A673 (cell line): ENCODE measurements around the gene ST3GAL2. TPM values are rescaled to one million over a fixed set of nuclear protein-coding genes. Genes with fewer than 3 reads are reported as not detected.

Source experiments
- BruUV-seq: library from RNA; stranded (reverse); fragments of 400-500 nt; replicated peaks from 2 replicates; lab custom pipeline; 2021; lab: Mats Ljungman, UMichigan
- CTCF ChIA-PET: fragments of 300-600 bp; sonication (Branson Sonifier 250); formaldehyde crosslinking; loops from one replicate; lab custom pipeline; 2022; ENCODE audit warnings: antibody characterized with exemption; lab: Charles Lee
- POLR2A ChIA-PET: fragments of 300-600 bp; sonication (Branson Sonifier 250); formaldehyde crosslinking; loops from one replicate; lab custom pipeline; 2022; ENCODE audit warnings: antibody characterized with exemption; ENCODE audit not compliant: low non-redundant PET; lab: Charles Lee
- DNase-seq: peaks from one replicate; pipeline ENCODE4 v3.0.0-alpha.2; 2015; ENCODE audit warnings: low spot score
- H3K27ac ChIP-seq: fragments of 200-600 bp; sonication (generic); 2 replicates; pipeline ENCODE4 v1.5.1; 2016; ENCODE audit warnings: mixed run types, low read depth, mild to moderate bottlenecking, mixed read lengths, antibody characterized with exemption, low read length; ENCODE audit not compliant: poor library complexity, severe bottlenecking
- H3K27me3 ChIP-seq: fragments of 200-600 bp; sonication (generic); replicated peaks from 2 replicates; pipeline ENCODE4 v1.6.1; 2017; ENCODE audit warnings: mixed run types, low read depth, mild to moderate bottlenecking, mixed read lengths, antibody characterized with exemption, low read length; ENCODE audit not compliant: insufficient read depth, poor library complexity
- H3K36me3 ChIP-seq: fragments of 200-600 bp; sonication (generic); 2 replicates; pipeline ENCODE4 v1.6.1; 2016; ENCODE audit warnings: mixed run types, mild to moderate bottlenecking, mixed read lengths, antibody characterized with exemption, low read length; ENCODE audit not compliant: insufficient read depth, poor library complexity, severe bottlenecking
- H3K4me1 ChIP-seq: fragments of 200-600 bp; sonication (generic); 2 replicates; pipeline ENCODE4 v1.6.1; 2017; ENCODE audit warnings: mixed run types, mild to moderate bottlenecking, mixed read lengths, antibody characterized with exemption, low read length; ENCODE audit not compliant: insufficient read depth, poor library complexity, severe bottlenecking
- H3K4me3 ChIP-seq: fragments of 200-600 bp; sonication (generic); 2 replicates; pipeline ENCODE4 v1.5.1; 2016; ENCODE audit warnings: low read depth, mixed run types, mild to moderate bottlenecking, mixed read lengths, low read length; ENCODE audit not compliant: poor library complexity, severe bottlenecking
- H3K9me3 ChIP-seq: fragments of 200-600 bp; sonication (generic); 2 replicates; pipeline ENCODE4 v1.6.1; 2016; ENCODE audit warnings: mixed run types, low read depth, mild to moderate bottlenecking, mixed read lengths, antibody characterized with exemption, low read length; ENCODE audit not compliant: poor library complexity, severe bottlenecking
- CTCF ChIP-seq: fragments of 300-800, 200-600 bp; sonication (generic); conservative IDR thresholded peaks from 2 replicates; pipeline ENCODE4 v1.5.1; 2017; ENCODE audit warnings: low read depth, mild to moderate bottlenecking, antibody characterized with exemption, low read length, moderate library complexity, mixed read lengths
- EZH2 ChIP-seq: fragments of 200-600 bp; sonication (generic); IDR thresholded peaks from 2 replicates; pipeline ENCODE4 v1.6.1; 2017; ENCODE audit warnings: borderline replicate concordance, low read depth, mild to moderate bottlenecking, mixed read lengths, antibody characterized with exemption, low read length; ENCODE audit not compliant: poor library complexity, severe bottlenecking
- intact Hi-C: fragments of 100-400 bp; cut with micrococcal nuclease; formaldehyde crosslinking; loops from one replicate; pipeline ENCODE4 v1.10.0; 2022; ENCODE audit not compliant: unreplicated experiment
- total RNA-seq: library from RNA; stranded (reverse); gene quantifications from 2 replicates; pipeline ENCODE4 v1.2.3, GENCODE V29; 2021

The ST3GAL2 gene
- total RNA-seq, 1 experiment from 2014 or later, result 26.5 TPM

GRCh38 chr16:70359552-70359951 lies 79.3 kb downstream of the ST3GAL2 start:
- no peaks in the 10 kb centered on the region for H3K9me3 ChIP-seq
- no peak for DNase-seq
- H3K4me3 ChIP-seq, result no peak overlapping the region
- no peaks in the 10 kb centered on the region for H3K4me1 ChIP-seq
- H3K27ac ChIP-seq, result no peak overlapping the region
- no peaks in the 10 kb centered on the region for H3K27me3 ChIP-seq
- intact Hi-C loops, result no loop called here
- CTCF ChIA-PET, result no interaction called here
- POLR2A ChIA-PET, result no interaction called here
- TF ChIP-seq CTCF, result no peak
- TF ChIP-seq EZH2, result no peak
- H3K36me3 ChIP-seq, result peaks cover 76% of the 10 kb centered on the region
- no TSS peak for BruUV-seq

- BruUV-seq, result no TSS peak
- Histone ChIP-seq H3K27ac (no peak overlapping the region), H3K27me3 (no peaks in the 10 kb centered on the region), H3K36me3 (peaks cover 28% of the 10 kb centered on the region), H3K9me3 (no peaks in the 10 kb centered on the region), H3K4me3 (no peak overlapping the region), H3K4me1 (peaks cover 13% of the 10 kb centered on the region)
- ChIA-PET POLR2A (interaction anchor here (0.6 kb wide), 2 partner anchors 29 to 78 kb away, joined by 3 to 4 read pairs; no protein-coding TSS in a partner anchor), CTCF (no interaction called here)
- DNase-seq, result no peak
- TF ChIP-seq CTCF, result no peak
- TF ChIP-seq EZH2, result no peak
- intact Hi-C loops, result no loop called here
Observed at GRCh38 chr16:70349783-70350182, 89.1 kb downstream of the ST3GAL2 start.

- intact Hi-C loops, result no loop called here
- no peaks in the 10 kb centered on the region for H3K27me3 ChIP-seq
- CTCF ChIA-PET, result no interaction called here
- H3K4me3 ChIP-seq, result no peak overlapping the region
- H3K36me3 ChIP-seq, result peaks cover 23% of the 10 kb centered on the region
- BruUV-seq, result no TSS peak
- DNase-seq, result no peak
- H3K27ac ChIP-seq, result no peak overlapping the region
- no peaks in the 10 kb centered on the region for H3K9me3 ChIP-seq
- POLR2A ChIA-PET, result interaction anchor here (0.6 kb wide), 1 partner anchor 30 kb away, joined by 4 read pairs; no protein-coding TSS in a partner anchor
- TF ChIP-seq CTCF, result no peak
- TF ChIP-seq EZH2, result no peak
- peaks cover 13% of the 10 kb centered on the region for H3K4me1 ChIP-seq
Observed at GRCh38 chr16:70348991-70349390, 89.9 kb downstream of the ST3GAL2 start.
